GM23338 (cell line): ENCODE results near the gene UNC5C.

Source experiments
- CREB1 ChIP-seq: fragments of 250-450 bp; sonication (Bioruptor Pico); IDR thresholded peaks from 2 replicates; pipeline ENCODE4 v1.5.0; 2020; ENCODE audit warnings: low read depth, mild to moderate bottlenecking, moderate library complexity
- CTCF ChIP-seq, 2 experiments: fragments of 200-600 bp in 1 of 2; sonication (generic) in 1 of 2; conservative IDR thresholded peaks; 2 replicates each; pipeline versions ENCODE4 v1.5.1 to v1.6.1; 2016 to 2017; ENCODE audit warnings: antibody characterized with exemption in 2 of 2, low read depth in 2 of 2, mild to moderate bottlenecking in 2 of 2, moderate library complexity in 1 of 2
- EZH2 ChIP-seq: fragments of 200-600 bp; sonication (generic); IDR thresholded peaks from one replicate; pipeline ENCODE4 v1.8.0; 2017; ENCODE audit warnings: antibody characterized with exemption, mild to moderate bottlenecking, low read depth; ENCODE audit not compliant: unreplicated experiment
- EZH2phosphoT487 ChIP-seq: fragments of 200-600 bp; sonication (generic); IDR thresholded peaks from one replicate; pipeline ENCODE4 v1.8.1; 2018; ENCODE audit warnings: antibody characterized with exemption; ENCODE audit not compliant: unreplicated experiment
- JUNB ChIP-seq: IDR thresholded peaks from one replicate; pipeline ENCODE4 v1.6.1; 2016; ENCODE audit warnings: antibody characterized with exemption; ENCODE audit not compliant: unreplicated experiment
- POLR2AphosphoS5 ChIP-seq: IDR thresholded peaks from 2 replicates; pipeline ENCODE4 v1.6.1; 2016; ENCODE audit warnings: antibody characterized with exemption, low read depth
- TF ChIP-seq, protein P1 (sequence below): IDR thresholded peaks from one replicate; pipeline ENCODE4 v1.6.1; 2018; ENCODE audit warnings: antibody characterized with exemption; ENCODE audit not compliant: unreplicated experiment

DNA sequence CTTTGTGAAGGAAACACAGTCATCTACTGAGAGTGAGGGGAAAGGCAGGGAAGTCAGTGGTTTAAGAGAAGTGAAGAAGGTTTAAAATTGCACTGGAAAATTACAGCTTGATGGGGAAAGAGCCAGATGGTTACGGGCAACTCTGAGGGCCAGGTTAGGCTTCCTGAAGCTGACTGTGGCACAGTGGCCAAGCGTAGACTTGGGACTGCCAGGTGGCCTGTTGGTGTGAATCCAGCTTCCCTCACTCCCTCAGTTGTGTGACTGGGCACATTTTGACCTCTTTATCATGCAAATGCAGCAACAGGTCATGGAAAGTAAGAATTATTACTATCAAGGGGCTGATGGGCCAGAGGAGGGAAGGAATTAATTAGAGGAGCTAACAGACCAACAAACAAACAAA lies 390.1 kb downstream of the UNC5C start:
- no peak for TF ChIP-seq CTCF (conservative IDR thresholded peaks at IDR 0.05; ENCODE audit: low read depth in 2 of 2)
- TF ChIP-seq, protein P1, sequence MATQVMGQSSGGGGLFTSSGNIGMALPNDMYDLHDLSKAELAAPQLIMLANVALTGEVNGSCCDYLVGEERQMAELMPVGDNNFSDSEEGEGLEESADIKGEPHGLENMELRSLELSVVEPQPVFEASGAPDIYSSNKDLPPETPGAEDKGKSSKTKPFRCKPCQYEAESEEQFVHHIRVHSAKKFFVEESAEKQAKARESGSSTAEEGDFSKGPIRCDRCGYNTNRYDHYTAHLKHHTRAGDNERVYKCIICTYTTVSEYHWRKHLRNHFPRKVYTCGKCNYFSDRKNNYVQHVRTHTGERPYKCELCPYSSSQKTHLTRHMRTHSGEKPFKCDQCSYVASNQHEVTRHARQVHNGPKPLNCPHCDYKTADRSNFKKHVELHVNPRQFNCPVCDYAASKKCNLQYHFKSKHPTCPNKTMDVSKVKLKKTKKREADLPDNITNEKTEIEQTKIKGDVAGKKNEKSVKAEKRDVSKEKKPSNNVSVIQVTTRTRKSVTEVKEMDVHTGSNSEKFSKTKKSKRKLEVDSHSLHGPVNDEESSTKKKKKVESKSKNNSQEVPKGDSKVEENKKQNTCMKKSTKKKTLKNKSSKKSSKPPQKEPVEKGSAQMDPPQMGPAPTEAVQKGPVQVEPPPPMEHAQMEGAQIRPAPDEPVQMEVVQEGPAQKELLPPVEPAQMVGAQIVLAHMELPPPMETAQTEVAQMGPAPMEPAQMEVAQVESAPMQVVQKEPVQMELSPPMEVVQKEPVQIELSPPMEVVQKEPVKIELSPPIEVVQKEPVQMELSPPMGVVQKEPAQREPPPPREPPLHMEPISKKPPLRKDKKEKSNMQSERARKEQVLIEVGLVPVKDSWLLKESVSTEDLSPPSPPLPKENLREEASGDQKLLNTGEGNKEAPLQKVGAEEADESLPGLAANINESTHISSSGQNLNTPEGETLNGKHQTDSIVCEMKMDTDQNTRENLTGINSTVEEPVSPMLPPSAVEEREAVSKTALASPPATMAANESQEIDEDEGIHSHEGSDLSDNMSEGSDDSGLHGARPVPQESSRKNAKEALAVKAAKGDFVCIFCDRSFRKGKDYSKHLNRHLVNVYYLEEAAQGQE: no peak
- TF ChIP-seq EZH2phosphoT487: no peak
- TF ChIP-seq POLR2AphosphoS5: no peak
- TF ChIP-seq EZH2: no peak
- no peak for TF ChIP-seq CREB1 (CRISPR knock-in tag)
- no peak for TF ChIP-seq JUNB
